Colonic mucosa (tissue), 4 donors: ENCODE results near the gene ELFN2. TPM values are rescaled to one million over a fixed set of nuclear protein-coding genes. Genes with fewer than 3 reads are reported as not detected.
A peak's percentile ranks its signal among the peaks of the same experiment; 100 is the strongest.

Source experiments
- DNase-seq: peaks from one replicate; pipeline ENCODE4 v3.0.0-alpha.2; 2020
- H3K27ac ChIP-seq: fragments of 200-600 bp; one replicate; pipeline ENCODE4 v1.8.0; 2021
- H3K27me3 ChIP-seq: fragments of 200-600 bp; one replicate; pipeline ENCODE4 v1.8.0; 2021
- H3K36me3 ChIP-seq: fragments of 200-600 bp; one replicate; pipeline ENCODE4 v1.8.0; 2021
- H3K4me1 ChIP-seq: fragments of 200-600 bp; one replicate; pipeline ENCODE4 v1.8.0; 2021; ENCODE audit warnings: mild to moderate bottlenecking
- H3K4me3 ChIP-seq: fragments of 200-600 bp; one replicate; pipeline ENCODE4 v1.8.0; 2021
- H3K9ac ChIP-seq, 2 donors: one replicate each; pipeline ENCODE4 v1.7.0; 2013; ENCODE audit warnings: control low read depth in 2 of 2, low read depth in 2 of 2, low read length in 2 of 2
- H3K9me3 ChIP-seq: fragments of 200-600 bp; one replicate; pipeline ENCODE4 v1.8.0; 2021
- intact Hi-C: fragments of 100-400 bp; cut with DNase I; formaldehyde crosslinking; loops from one replicate; pipeline ENCODE4 v1.14.1; 2022
- total RNA-seq, 2 donors: library from RNA; stranded (reverse); fragmentation: NEBNext Ultra II Directional in 1 of 2; extraction: Animal tissue kit (Norgen Biotek cat#: 25700) in 1 of 2; gene quantifications; one replicate each; pipeline ENCODE4 v1.2.1, GENCODE V29; 2021
- TF ChIP-seq, protein P1 (sequence below): fragments of 200-600 bp; IDR thresholded peaks from one replicate; pipeline ENCODE4 v1.8.0; 2022; ENCODE audit warnings: antibody characterized with exemption, mild to moderate bottlenecking
- donor health status: healthy.
- donor health status: DM: no; HTN: no; CAD: no.
- donor health status: DM: no; HTN: no; CAD: no.

ELFN2 gene
- total RNA-seq, 2 donors from 2014 or later = 0.07 to 0.21 TPM

DNA sequence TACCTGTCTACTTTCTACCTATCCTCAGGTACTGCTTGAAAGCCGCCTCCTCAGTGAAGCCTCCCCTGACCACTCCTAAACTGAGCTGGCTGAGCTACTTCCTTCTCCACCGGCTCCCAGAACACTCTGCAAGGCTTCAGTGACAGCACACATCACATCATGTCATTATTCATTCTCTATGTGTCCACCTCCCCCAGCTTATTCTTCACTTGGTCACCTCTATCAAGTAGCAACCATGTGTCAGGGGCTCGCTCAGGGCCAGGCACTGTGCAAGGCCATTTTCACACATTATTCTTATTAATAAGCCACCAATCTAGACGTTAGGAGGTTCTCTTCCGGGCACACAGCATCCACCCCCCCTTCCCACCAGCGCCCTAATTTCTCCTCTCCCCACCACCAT lies 3.7 kb upstream of the ELFN2 start:
- H3K9ac ChIP-seq = no peak overlapping the region
- peaks cover 27% of the 10 kb centered on the region for H3K27me3 ChIP-seq
- no peak overlapping the region for H3K4me3 ChIP-seq
- no peaks in the 10 kb centered on the region for H3K4me1 ChIP-seq
- TF ChIP-seq, protein P1, sequence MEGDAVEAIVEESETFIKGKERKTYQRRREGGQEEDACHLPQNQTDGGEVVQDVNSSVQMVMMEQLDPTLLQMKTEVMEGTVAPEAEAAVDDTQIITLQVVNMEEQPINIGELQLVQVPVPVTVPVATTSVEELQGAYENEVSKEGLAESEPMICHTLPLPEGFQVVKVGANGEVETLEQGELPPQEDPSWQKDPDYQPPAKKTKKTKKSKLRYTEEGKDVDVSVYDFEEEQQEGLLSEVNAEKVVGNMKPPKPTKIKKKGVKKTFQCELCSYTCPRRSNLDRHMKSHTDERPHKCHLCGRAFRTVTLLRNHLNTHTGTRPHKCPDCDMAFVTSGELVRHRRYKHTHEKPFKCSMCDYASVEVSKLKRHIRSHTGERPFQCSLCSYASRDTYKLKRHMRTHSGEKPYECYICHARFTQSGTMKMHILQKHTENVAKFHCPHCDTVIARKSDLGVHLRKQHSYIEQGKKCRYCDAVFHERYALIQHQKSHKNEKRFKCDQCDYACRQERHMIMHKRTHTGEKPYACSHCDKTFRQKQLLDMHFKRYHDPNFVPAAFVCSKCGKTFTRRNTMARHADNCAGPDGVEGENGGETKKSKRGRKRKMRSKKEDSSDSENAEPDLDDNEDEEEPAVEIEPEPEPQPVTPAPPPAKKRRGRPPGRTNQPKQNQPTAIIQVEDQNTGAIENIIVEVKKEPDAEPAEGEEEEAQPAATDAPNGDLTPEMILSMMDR = no peak
- H3K27ac ChIP-seq = no peak overlapping the region
- no peak for DNase-seq
- intact Hi-C loops = no loop called here
- H3K9me3 ChIP-seq = no peaks in the 10 kb centered on the region
- no peaks in the 10 kb centered on the region for H3K36me3 ChIP-seq

- Histone ChIP-seq H3K36me3 (no peaks in the 10 kb centered on the region), H3K27ac (no peak overlapping the region), H3K9ac (no peak overlapping the region), H3K9me3 (no peaks in the 10 kb centered on the region), H3K4me3 (no peak overlapping the region), H3K27me3 (peaks cover 30% of the 10 kb centered on the region), H3K4me1 (no peaks in the 10 kb centered on the region)
- DNase-seq = peak; percentile 45
- intact Hi-C loops = loop anchor here (2.0 kb wide), 1 partner anchor 112 kb away; no protein-coding TSS in a partner anchor
- TF ChIP-seq, protein P1 = peak; percentile 82
These were observed 1.6 kb upstream of the ELFN2 start for GRCh38 chr22:37428649-37429586.

- intact Hi-C loops = loop anchor here (2.0 kb wide), 1 partner anchor 111 kb away; no protein-coding TSS in a partner anchor
- Histone ChIP-seq H3K9me3 (no peaks in the 10 kb centered on the region), H3K27ac (no peak overlapping the region), H3K27me3 (peaks cover 30% of the 10 kb centered on the region), H3K4me3 (no peak overlapping the region), H3K36me3 (no peaks in the 10 kb centered on the region), H3K4me1 (no peaks in the 10 kb centered on the region), H3K9ac (no peak overlapping the region)
- TF ChIP-seq, protein P1 = no peak
- DNase-seq = no peak
These were observed 694 bp upstream of the ELFN2 start for GRCh38 chr22:37427711-37428635.

GRCh38 chr22:37426706-37427134 lies 559 bp downstream of the ELFN2 start:
- no peak overlapping the region for H3K4me3 ChIP-seq
- H3K36me3 ChIP-seq = no peaks in the 10 kb centered on the region
- TF ChIP-seq, protein P1 = no peak
- intact Hi-C loops = no loop called here
- no peak for DNase-seq
- no peak overlapping the region for H3K9ac ChIP-seq
- no peaks in the 10 kb centered on the region for H3K9me3 ChIP-seq
- no peak overlapping the region for H3K27ac ChIP-seq
- peaks cover 33% of the 10 kb centered on the region for H3K27me3 ChIP-seq
- H3K4me1 ChIP-seq = no peaks in the 10 kb centered on the region
